HG03025 (cell line): ENCODE data around the gene TSPAN18.

Experiments
- ATAC-seq: cut with Tn5 transposase; IDR thresholded peaks from one replicate; pipeline ENCODE4 v1.9.1; 2021; ENCODE audit warnings: mild to moderate bottlenecking, moderate library complexity; ENCODE audit not compliant: unreplicated experiment, low FRiP score

TSPAN18 gene

GRCh38 chr11:44928816-44929215, 202.1 kb downstream of the TSPAN18 start:
- ATAC-seq = no peak

GRCh38 chr11:44930588-44931302, 204.0 kb downstream of the TSPAN18 start:
- no peak for ATAC-seq

- ATAC-seq = no peak
These were observed 204.7 kb downstream of the TSPAN18 start for GRCh38 chr11:44931466-44931865.

GRCh38 chr11:44934110-44934509, 207.3 kb downstream of the TSPAN18 start:
- no peak for ATAC-seq

GRCh38 chr11:44934735-44935250, 208.0 kb downstream of the TSPAN18 start:
- ATAC-seq = no peak

GRCh38 chr11:44936525-44936924, 209.8 kb downstream of the TSPAN18 start:
- ATAC-seq = no peak

GRCh38 chr11:44936951-44937543, 210.3 kb downstream of the TSPAN18 start:
- ATAC-seq = no peak

GRCh38 chr11:44938066-44938691, 211.4 kb downstream of the TSPAN18 start:
- ATAC-seq = no peak

- no peak for ATAC-seq
These were observed 213.1 kb downstream of the TSPAN18 start for GRCh38 chr11:44939673-44940395.

- no peak for ATAC-seq
These were observed 213.6 kb downstream of the TSPAN18 start for GRCh38 chr11:44940404-44940803.

GRCh38 chr11:44940835-44941234, 214.1 kb downstream of the TSPAN18 start:
- no peak for ATAC-seq

- ATAC-seq = no peak
These were observed 214.7 kb downstream of the TSPAN18 start for GRCh38 chr11:44941259-44942021.

- no peak for ATAC-seq
These were observed 215.5 kb downstream of the TSPAN18 start for GRCh38 chr11:44942029-44942955.

- ATAC-seq = no peak
These were observed 216.4 kb downstream of the TSPAN18 start for GRCh38 chr11:44943118-44943517.

- ATAC-seq = no peak
These were observed 216.9 kb downstream of the TSPAN18 start for GRCh38 chr11:44943696-44944095.

GRCh38 chr11:44944181-44944852, 217.6 kb downstream of the TSPAN18 start:
- no peak for ATAC-seq

GRCh38 chr11:44944853-44945235, 218.1 kb downstream of the TSPAN18 start:
- no peak for ATAC-seq

- ATAC-seq = no peak
These were observed 218.9 kb downstream of the TSPAN18 start for GRCh38 chr11:44945666-44946065.

- no peak for ATAC-seq
These were observed 219.5 kb downstream of the TSPAN18 start for GRCh38 chr11:44946263-44946662.
